Inferior parietal cortex (tissue), 1 donor: Measurements from ENCODE around the gene PPFIA3.

Experiments
- DNase-seq: peaks from one replicate; pipeline ENCODE4 v3.0.0-alpha.2; 2016; ENCODE audit errors: extremely low spot score

Gene PPFIA3

GRCh38 chr19:49119411-49120324, at the start of gene PPFIA3:
Gene PPFIA3, plus strand, starts transcription at chr19:49119544. Its CDS starts 8,330 bp downstream, at chr19:49127874.
- DNase-seq = no peak

GRCh38 chr19:49070416-49070815, 48.9 kb upstream of the PPFIA3 start:
- DNase-seq = no peak

- no peak for DNase-seq
These were observed 47.3 kb upstream of the PPFIA3 start for GRCh38 chr19:49071860-49072547.

- no peak for DNase-seq
These were observed 45.6 kb upstream of the PPFIA3 start for GRCh38 chr19:49073514-49074378.

GRCh38 chr19:49074869-49075268, 44.5 kb upstream of the PPFIA3 start:
- DNase-seq = peak; percentile 15

- DNase-seq = no peak
These were observed 39.0 kb upstream of the PPFIA3 start for GRCh38 chr19:49080392-49080791.

- DNase-seq = no peak
These were observed 38.1 kb upstream of the PPFIA3 start for GRCh38 chr19:49081273-49081672.

- no peak for DNase-seq
These were observed 34.9 kb upstream of the PPFIA3 start for GRCh38 chr19:49084206-49085019.

GRCh38 chr19:49085020-49085867, 34.1 kb upstream of the PPFIA3 start, which contains the start of gene SNRNP70:
Gene SNRNP70, plus strand, starts transcription at chr19:49085451. Its CDS starts 964 bp downstream, at chr19:49086415.
- peak; percentile 100 for DNase-seq

GRCh38 chr19:49085868-49086232, 33.5 kb upstream of the PPFIA3 start:
- no peak for DNase-seq

GRCh38 chr19:49086296-49086695, 33.0 kb upstream of the PPFIA3 start:
- no peak for DNase-seq

GRCh38 chr19:49091391-49092038, 27.8 kb upstream of the PPFIA3 start:
- no peak for DNase-seq

- DNase-seq = no peak
These were observed 26.7 kb upstream of the PPFIA3 start for GRCh38 chr19:49092686-49093085.

- DNase-seq = no peak
These were observed 24.6 kb upstream of the PPFIA3 start for GRCh38 chr19:49094505-49095482.

GRCh38 chr19:49097453-49098288, 21.7 kb upstream of the PPFIA3 start:
- DNase-seq = peak; percentile 91

- no peak for DNase-seq
These were observed 20.5 kb upstream of the PPFIA3 start for GRCh38 chr19:49098795-49099194.

GRCh38 chr19:49101160-49101559, 18.2 kb upstream of the PPFIA3 start:
- DNase-seq = no peak
